ENCODE results near the gene SRPK3. TPM values are rescaled to one million over a fixed set of nuclear protein-coding genes. Genes with fewer than 3 reads are reported as not detected.

SRPK3 gene, protein sequence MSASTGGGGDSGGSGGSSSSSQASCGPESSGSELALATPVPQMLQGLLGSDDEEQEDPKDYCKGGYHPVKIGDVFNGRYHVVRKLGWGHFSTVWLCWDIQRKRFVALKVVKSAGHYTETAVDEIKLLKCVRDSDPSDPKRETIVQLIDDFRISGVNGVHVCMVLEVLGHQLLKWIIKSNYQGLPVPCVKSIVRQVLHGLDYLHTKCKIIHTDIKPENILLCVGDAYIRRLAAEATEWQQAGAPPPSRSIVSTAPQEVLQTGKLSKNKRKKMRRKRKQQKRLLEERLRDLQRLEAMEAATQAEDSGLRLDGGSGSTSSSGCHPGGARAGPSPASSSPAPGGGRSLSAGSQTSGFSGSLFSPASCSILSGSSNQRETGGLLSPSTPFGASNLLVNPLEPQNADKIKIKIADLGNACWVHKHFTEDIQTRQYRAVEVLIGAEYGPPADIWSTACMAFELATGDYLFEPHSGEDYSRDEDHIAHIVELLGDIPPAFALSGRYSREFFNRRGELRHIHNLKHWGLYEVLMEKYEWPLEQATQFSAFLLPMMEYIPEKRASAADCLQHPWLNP
- total RNA-seq (under 1 TPM in 1 of 2 donors, not detected in 1; 0.05 TPM), polyA plus RNA-seq (not detected)

GRCh38 chrX:153780678-153781427 lies at the start of gene SRPK3:
Gene SRPK3, plus strand, starts transcription at chrX:153781041. Its CDS starts 46 bp downstream, at chrX:153781087.
- 37% methylated on average over 52 of the region's 52 CpGs for WGBS
- no peak within 1 kb of the TSS for H3K4me3 ChIP-seq (ENCODE audit: low read depth in 1 of 3, low read length in 3 of 3)
- H3K9ac ChIP-seq (ENCODE audit: low read depth in 1 of 2, low read length in 2 of 2), result no peak within 1 kb of the TSS
- H3K36me3 ChIP-seq (ENCODE audit: control insufficient read depth in 4 of 4, insufficient read depth in 3 of 4, low read depth in 1 of 4, low read length in 3 of 4), result peaks cover 0 to 7% (median 2%) of the 10 kb centered on the region in 4 donors
- no peak within 1 kb of the TSS for H3K27ac ChIP-seq (ENCODE audit: low read depth in 1 of 2, low read length in 2 of 2)
- TF ChIP-seq RAD21 (IDR thresholded peaks at IDR 0.05), result no peak
- TF ChIP-seq HNF4A (conservative IDR thresholded peaks at IDR 0.05), result no peak
- TF ChIP-seq, protein P1, sequence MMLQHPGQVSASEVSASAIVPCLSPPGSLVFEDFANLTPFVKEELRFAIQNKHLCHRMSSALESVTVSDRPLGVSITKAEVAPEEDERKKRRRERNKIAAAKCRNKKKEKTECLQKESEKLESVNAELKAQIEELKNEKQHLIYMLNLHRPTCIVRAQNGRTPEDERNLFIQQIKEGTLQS (IDR thresholded peaks at IDR 0.05), result no peak
- no peak for TF ChIP-seq ZBTB33 (IDR thresholded peaks at IDR 0.05)
- TF ChIP-seq SP1 (IDR thresholded peaks at IDR 0.05), result no peak
- H3K9me3 ChIP-seq (ENCODE audit: control insufficient read depth in 4 of 4, low read length in 3 of 4), result no peaks in the 10 kb centered on the region
- no peak for DNase-seq (ENCODE audit: low spot score)
- H3K4me1 ChIP-seq (ENCODE audit: control insufficient read depth in 4 of 4, insufficient read depth in 4 of 4, low read length in 3 of 4), result no peaks in the 10 kb centered on the region
- no peaks in the 10 kb centered on the region for H3K27me3 ChIP-seq (ENCODE audit: control insufficient read depth in 4 of 4, insufficient read depth in 4 of 4, low read length in 3 of 4)

- Histone ChIP-seq H3K4me3 (ENCODE audit: low read depth in 1 of 3, low read length in 3 of 3) (no peak overlapping the region), H3K27me3 (ENCODE audit: control insufficient read depth in 4 of 4, insufficient read depth in 4 of 4, low read length in 3 of 4) (no peaks in the 10 kb centered on the region), H3K9me3 (ENCODE audit: control insufficient read depth in 4 of 4, low read length in 3 of 4) (no peaks in the 10 kb centered on the region), H3K9ac (ENCODE audit: low read depth in 1 of 2, low read length in 2 of 2) (no peak overlapping the region), H3K4me1 (ENCODE audit: control insufficient read depth in 4 of 4, insufficient read depth in 4 of 4, low read length in 3 of 4) (peaks cover 18 to 22% (median 20%) of the 10 kb centered on the region in 4 donors), H3K27ac (ENCODE audit: low read depth in 1 of 2, low read length in 2 of 2) (peak overlapping the region in 1 of 2 donors; percentile 12), H3K36me3 (ENCODE audit: control insufficient read depth in 4 of 4, insufficient read depth in 3 of 4, low read depth in 1 of 4, low read length in 3 of 4) (peaks cover 0 to 2% (median 0%) of the 10 kb centered on the region in 4 donors)
- TF ChIP-seq FOXA2 (IDR thresholded peaks at IDR 0.05), result no peak
- no peak for TF ChIP-seq FOXA1 (IDR thresholded peaks at IDR 0.05)
- TF ChIP-seq YY1 (IDR thresholded peaks at IDR 0.05), result no peak
- TF ChIP-seq TAF1 (conservative IDR thresholded peaks at IDR 0.05), result no peak
- TF ChIP-seq RAD21 (IDR thresholded peaks at IDR 0.05), result no peak
- no peak for TF ChIP-seq MAX (IDR thresholded peaks at IDR 0.05)
- no peak for TF ChIP-seq HNF4G (IDR thresholded peaks at IDR 0.05)
- no peak for TF ChIP-seq NR2F2 (IDR thresholded peaks at IDR 0.05)
- TF ChIP-seq, protein P1 (IDR thresholded peaks at IDR 0.05), result no peak
- no peak for TF ChIP-seq ZBTB33 (IDR thresholded peaks at IDR 0.05)
- TF ChIP-seq EGR1 (IDR thresholded peaks at IDR 0.05; ENCODE audit: low read depth in 2 of 2), result no peak
- no peak for TF ChIP-seq HNF4A (conservative IDR thresholded peaks at IDR 0.05)
- no peak for TF ChIP-seq REST (IDR thresholded peaks at IDR 0.05)
- 68% methylated on average over 6 of the region's 6 CpGs for WGBS
- DNase-seq (ENCODE audit: low spot score), result no peak
These were observed 49.6 kb upstream of the SRPK3 start for GRCh38 chrX:153731117-153731844.

Data from liver (tissue), 9 donors.